Activated CD4-positive, alpha-beta memory T cell treated with anti-CD3 and anti-CD28 coated beads for 36 hours (primary cell): ENCODE measurements around the gene SYCP3. TPM values are rescaled to one million over a fixed set of nuclear protein-coding genes. Genes with fewer than 3 reads are reported as not detected.

Experiments used
- CTCF ChIA-PET: fragments of 350-600 bp; sonication (Branson Sonifier 250); formaldehyde crosslinking; loops from one replicate; lab custom pipeline; 2021; ENCODE audit warnings: antibody characterized with exemption, inconsistent platforms; lab: Charles Lee
- POLR2A ChIA-PET: fragments of 350-600 bp; sonication (Branson Sonifier 250); formaldehyde crosslinking; loops from one replicate; lab custom pipeline; 2021; ENCODE audit warnings: antibody characterized with exemption; lab: Charles Lee
- DNase-seq: peaks from one replicate; pipeline ENCODE4 v3.0.0-alpha.2; 2020
- H3K27ac Mint-ChIP-seq: one replicate; pipeline ENCODE4 v1.8.0; 2021; ENCODE audit warnings: mixed read lengths
- H3K27me3 Mint-ChIP-seq: one replicate; pipeline ENCODE4 v1.8.0; 2021; ENCODE audit warnings: mixed read lengths
- H3K36me3 Mint-ChIP-seq: one replicate; pipeline ENCODE4 v1.8.0; 2021; ENCODE audit warnings: mixed read lengths
- H3K4me1 Mint-ChIP-seq: one replicate; pipeline ENCODE4 v1.8.0; 2021; ENCODE audit warnings: low read depth, mixed read lengths
- H3K4me3 Mint-ChIP-seq: one replicate; pipeline ENCODE4 v1.8.0; 2021; ENCODE audit warnings: mild to moderate bottlenecking, mixed read lengths
- H3K9me3 Mint-ChIP-seq: one replicate; pipeline ENCODE4 v1.8.0; 2021; ENCODE audit warnings: mixed read lengths
- intact Hi-C: fragments of 100-400 bp; cut with micrococcal nuclease; formaldehyde crosslinking; loops from one replicate; pipeline ENCODE4 v1.15.1; 2023
- total RNA-seq, 2 experiments: library from RNA; stranded (reverse); gene quantifications; one replicate each; pipeline ENCODE4 v1.2.3, GENCODE V29; 2021

SYCP3 gene
- total RNA-seq, 2 experiments from 2014 or later, result 0.07 TPM; not detected in 1

DNA sequence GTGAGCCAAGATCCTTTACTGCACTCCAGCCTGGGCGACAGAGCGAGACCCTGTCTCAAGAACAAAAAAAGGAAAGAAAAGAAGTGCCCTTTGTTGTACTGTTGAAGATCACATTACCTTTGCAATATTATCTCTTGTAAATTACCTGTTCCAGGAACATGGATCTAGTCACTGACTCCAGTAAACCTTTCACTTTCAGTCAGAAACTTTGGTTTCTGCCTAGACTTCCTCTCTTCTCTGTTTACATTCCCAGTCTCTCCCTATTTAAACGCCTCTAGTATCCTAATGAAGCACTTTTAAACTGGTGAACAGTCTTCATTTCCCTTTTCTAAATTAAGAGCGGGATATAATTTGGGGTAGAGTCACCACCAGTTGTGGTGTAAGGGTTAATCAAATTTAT is 29.0 kb downstream of the SYCP3 start:
- intact Hi-C loops, result no loop called here
- DNase-seq, result no peak
- ChIA-PET POLR2A (no interaction called here), CTCF (no interaction called here)
- peaks cover 24% of the 10 kb centered on the region for H3K4me1 Mint-ChIP-seq
- no peak overlapping the region for H3K27ac Mint-ChIP-seq
- H3K36me3 Mint-ChIP-seq, result no peaks in the 10 kb centered on the region
- no peak overlapping the region for H3K4me3 Mint-ChIP-seq
- no peaks in the 10 kb centered on the region for H3K27me3 Mint-ChIP-seq
- H3K9me3 Mint-ChIP-seq, result no peaks in the 10 kb centered on the region

DNA sequence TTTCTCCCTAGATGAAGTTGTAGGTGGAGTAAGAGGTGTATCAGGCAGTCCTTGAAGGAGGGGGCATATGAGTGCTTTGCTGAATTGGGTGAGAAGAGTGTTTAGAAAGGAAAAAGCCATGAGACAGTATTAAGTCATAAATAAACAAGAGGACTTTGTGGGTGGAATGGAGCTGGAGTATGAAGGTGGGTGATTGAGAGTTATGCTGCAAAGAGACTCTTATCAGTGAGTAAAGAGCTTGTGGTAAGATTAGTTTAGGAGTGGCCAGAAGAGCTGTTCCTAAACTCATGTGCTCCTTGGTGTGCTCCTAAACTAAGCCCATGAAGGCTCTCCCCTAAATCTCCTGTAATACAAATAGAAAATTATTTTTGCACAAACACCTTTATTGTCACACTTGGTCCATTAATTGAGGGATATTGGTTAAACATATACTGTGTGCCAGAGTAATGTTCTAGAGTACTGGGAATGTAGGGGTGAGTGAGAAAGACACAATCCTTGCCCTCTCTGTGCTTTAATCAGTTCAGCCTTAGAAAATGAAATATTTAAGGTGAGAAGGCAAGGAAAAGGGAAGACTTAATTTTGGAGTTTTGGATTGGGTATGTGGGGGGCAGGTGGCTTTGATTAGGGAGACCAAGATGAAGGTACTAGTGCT is 32.0 kb downstream of the SYCP3 start:
- Mint-ChIP-seq H3K4me3 (no peak overlapping the region), H3K9me3 (no peaks in the 10 kb centered on the region), H3K27me3 (no peaks in the 10 kb centered on the region), H3K4me1 (peaks cover 24% of the 10 kb centered on the region), H3K36me3 (no peaks in the 10 kb centered on the region), H3K27ac (no peak overlapping the region)
- ChIA-PET POLR2A (interaction anchor here (0.6 kb wide), 1 partner anchor 78 kb away, joined by 4 read pairs; no protein-coding TSS in a partner anchor), CTCF (interaction anchor here (1.2 to 1.4 kb wide), 2 partner anchors 124 to 133 kb away, joined by 3 read pairs; partner anchors contain the start of gene GNPTAB)
- intact Hi-C loops, result no loop called here
- no peak for DNase-seq

DNA sequence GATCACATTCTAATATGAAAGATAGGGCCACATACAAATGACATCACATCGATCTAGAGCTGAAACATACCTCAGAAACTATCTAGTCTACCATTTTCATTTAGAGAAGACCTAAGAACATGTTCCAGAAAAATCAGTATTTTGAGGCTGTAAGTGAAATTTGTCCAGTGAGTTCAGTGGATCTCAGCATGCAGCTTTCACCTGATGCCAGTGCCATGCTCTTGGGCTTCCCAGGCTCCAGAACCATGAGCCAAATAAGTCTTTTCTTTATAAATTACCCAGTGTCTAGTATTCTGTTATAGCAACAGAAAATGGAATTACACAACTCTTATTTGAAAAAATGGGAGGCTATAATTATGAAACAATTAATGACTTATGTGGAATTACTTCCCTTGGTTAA is 32.9 kb downstream of the SYCP3 start:
- CTCF ChIA-PET, result interaction anchor here (1.3 to 1.4 kb wide), 2 partner anchors 53 to 134 kb away, joined by 3 to 4 read pairs; no protein-coding TSS in a partner anchor
- Mint-ChIP-seq H3K4me3 (no peak overlapping the region), H3K27ac (no peak overlapping the region), H3K9me3 (no peaks in the 10 kb centered on the region), H3K4me1 (peaks cover 24% of the 10 kb centered on the region), H3K36me3 (no peaks in the 10 kb centered on the region), H3K27me3 (no peaks in the 10 kb centered on the region)
- POLR2A ChIA-PET, result no interaction called here
- no peak for DNase-seq
- intact Hi-C loops, result no loop called here

DNA sequence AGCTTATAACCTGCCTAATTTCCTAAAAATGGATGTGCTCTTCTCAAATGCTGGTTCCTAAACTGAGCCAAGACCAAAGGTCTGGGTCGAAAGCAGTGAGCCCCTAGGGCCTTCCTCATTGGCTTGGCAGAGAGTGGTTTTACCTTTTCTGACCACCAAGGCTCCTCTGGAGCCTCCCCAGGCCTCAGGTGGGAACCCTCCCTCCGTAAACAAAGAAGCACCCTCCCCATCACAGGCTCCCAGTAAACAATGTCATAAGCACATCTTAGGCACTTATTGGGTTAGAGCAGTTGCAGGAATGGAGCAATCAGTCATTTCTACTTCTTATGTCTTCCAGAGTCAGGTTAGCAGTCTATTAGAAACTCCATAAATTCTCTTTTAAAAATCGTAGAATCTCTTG is 35.8 kb downstream of the SYCP3 start:
- no peak for DNase-seq
- Mint-ChIP-seq H3K9me3 (no peaks in the 10 kb centered on the region), H3K27me3 (no peaks in the 10 kb centered on the region), H3K27ac (no peak overlapping the region), H3K4me1 (peaks cover 30% of the 10 kb centered on the region), H3K4me3 (no peak overlapping the region), H3K36me3 (no peaks in the 10 kb centered on the region)
- intact Hi-C loops, result no loop called here
- ChIA-PET POLR2A (no interaction called here), CTCF (no interaction called here)

DNA sequence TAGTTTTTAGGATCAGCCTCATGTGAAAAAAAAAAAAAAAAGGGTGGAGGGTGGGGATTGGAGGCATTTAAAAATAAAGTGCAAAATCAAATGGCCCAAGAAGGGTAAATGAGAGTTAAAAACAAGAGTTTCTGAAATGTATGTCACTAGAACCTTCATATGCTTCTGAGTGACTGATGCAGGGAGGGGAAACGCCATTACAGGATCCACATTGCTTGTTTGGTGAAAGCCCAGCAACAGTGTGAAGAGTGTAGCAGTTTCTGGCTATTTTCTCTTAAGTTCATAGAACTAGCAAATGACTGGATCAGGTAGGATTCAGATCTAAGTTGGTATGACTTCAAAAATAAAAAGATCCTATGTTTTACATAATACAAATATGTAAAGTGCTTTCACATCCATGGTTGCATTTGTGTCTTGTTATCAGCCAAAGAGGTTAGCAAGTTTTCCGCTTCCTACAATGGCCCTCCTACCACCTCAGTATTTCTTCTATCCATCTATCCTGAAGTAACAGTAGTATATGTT is 38.9 kb downstream of the SYCP3 start:
- H3K4me1 Mint-ChIP-seq, result peaks cover 36% of the 10 kb centered on the region
- H3K27me3 Mint-ChIP-seq, result no peaks in the 10 kb centered on the region
- H3K4me3 Mint-ChIP-seq, result no peak overlapping the region
- intact Hi-C loops, result no loop called here
- CTCF ChIA-PET, result no interaction called here
- no peaks in the 10 kb centered on the region for H3K9me3 Mint-ChIP-seq
- POLR2A ChIA-PET, result no interaction called here
- DNase-seq, result no peak
- no peak overlapping the region for H3K27ac Mint-ChIP-seq
- peaks cover 3% of the 10 kb centered on the region for H3K36me3 Mint-ChIP-seq

DNA sequence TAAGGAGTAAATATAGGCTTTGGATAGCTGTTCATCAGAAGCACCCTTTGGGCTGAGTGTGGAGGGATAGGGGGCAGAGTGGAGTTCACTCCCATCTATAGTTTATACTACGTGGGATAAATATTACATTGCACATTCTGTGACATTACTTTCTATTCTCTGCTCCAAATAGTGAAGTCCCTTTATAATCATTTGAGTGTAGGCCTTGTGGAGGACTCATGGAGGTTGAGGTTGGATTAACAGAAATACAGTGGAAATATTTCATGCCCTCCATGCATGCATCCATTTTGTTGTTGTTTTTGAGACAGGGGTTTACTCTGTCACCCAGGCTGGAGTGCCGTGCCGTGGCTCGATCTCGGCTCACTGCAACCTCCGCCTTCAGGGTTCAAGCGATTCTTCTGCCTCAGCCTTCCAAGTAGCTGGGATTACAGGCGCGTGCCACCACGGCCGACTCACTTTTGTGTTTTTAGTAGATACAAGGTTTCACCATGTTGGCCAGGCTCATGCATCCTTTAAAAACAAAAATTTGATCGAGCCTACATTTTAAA is 40.4 kb downstream of the SYCP3 start:
- Mint-ChIP-seq H3K27me3 (no peaks in the 10 kb centered on the region), H3K27ac (peak overlapping the region; percentile 61), H3K4me1 (peaks cover 39% of the 10 kb centered on the region), H3K4me3 (peak overlapping the region; percentile 87), H3K9me3 (no peaks in the 10 kb centered on the region), H3K36me3 (peaks cover 3% of the 10 kb centered on the region)
- DNase-seq, result peak; percentile 55
- ChIA-PET CTCF (interaction anchor here (2.5 kb wide), 1 partner anchor 132 kb away, joined by 8 read pairs; the partner anchor contains the start of gene GNPTAB), POLR2A (interaction anchor here (0.6 kb wide), 1 partner anchor 73 kb away, joined by 3 read pairs; no protein-coding TSS in a partner anchor)
- intact Hi-C loops, result loop anchor here (1.0 to 5.0 kb wide), 4 partner anchors 29 to 423 kb away; partner anchors contain the start of genes NUP37, PARPBP and WASHC3

DNA sequence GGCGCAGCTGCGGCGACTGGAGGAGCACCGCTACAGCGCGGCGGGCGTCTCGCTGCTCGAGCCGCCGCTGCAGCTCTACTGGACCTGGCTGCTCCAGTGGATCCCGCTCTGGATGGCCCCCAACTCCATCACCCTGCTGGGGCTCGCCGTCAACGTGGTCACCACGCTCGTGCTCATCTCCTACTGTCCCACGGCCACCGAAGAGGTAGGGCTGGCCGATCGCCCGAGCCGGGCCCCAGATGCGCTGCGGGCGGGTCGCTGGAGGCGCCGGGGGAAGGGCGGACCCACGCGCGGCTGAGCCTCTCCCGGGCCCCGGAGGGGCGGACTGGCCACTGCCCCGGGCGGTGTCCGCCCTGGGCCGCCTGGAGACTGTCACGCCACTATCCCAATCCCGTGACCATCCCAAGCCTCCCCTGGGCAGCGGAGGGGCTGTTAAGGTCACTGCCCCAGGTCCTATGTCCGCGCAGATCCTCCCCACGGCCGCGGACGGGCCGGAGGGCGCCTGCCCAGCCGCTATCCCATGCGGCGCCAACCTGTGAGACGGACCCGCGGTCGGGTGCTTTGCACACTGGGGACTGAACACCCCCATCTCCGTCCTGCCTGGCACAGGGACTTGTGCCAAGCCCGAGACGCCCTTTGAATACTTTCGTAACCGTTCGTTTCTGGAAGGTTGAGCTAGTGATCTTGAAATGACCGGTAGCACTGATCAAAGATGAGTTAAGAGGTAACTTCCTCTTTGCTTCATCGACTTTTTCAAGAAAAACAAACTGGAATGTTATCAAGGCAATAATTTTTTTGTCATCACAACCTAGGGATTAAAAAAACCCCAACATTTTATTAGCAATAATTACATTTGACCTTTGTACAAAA is 41.1 kb downstream of the SYCP3 start:
- Mint-ChIP-seq H3K4me3 (peak overlapping the region; percentile 87), H3K36me3 (peaks cover 3% of the 10 kb centered on the region), H3K27me3 (no peaks in the 10 kb centered on the region), H3K27ac (peak overlapping the region; percentile 61), H3K4me1 (peaks cover 39% of the 10 kb centered on the region), H3K9me3 (no peaks in the 10 kb centered on the region)
- ChIA-PET POLR2A (no interaction called here), CTCF (interaction anchor here (2.5 kb wide), 1 partner anchor 132 kb away, joined by 8 read pairs; the partner anchor contains the start of gene GNPTAB)
- peak; percentile 34 for DNase-seq
- intact Hi-C loops, result loop anchor here (1.0 to 5.0 kb wide), 5 partner anchors 28 to 424 kb away; partner anchors contain the start of genes GNPTAB, NUP37, PARPBP and WASHC3

DNA sequence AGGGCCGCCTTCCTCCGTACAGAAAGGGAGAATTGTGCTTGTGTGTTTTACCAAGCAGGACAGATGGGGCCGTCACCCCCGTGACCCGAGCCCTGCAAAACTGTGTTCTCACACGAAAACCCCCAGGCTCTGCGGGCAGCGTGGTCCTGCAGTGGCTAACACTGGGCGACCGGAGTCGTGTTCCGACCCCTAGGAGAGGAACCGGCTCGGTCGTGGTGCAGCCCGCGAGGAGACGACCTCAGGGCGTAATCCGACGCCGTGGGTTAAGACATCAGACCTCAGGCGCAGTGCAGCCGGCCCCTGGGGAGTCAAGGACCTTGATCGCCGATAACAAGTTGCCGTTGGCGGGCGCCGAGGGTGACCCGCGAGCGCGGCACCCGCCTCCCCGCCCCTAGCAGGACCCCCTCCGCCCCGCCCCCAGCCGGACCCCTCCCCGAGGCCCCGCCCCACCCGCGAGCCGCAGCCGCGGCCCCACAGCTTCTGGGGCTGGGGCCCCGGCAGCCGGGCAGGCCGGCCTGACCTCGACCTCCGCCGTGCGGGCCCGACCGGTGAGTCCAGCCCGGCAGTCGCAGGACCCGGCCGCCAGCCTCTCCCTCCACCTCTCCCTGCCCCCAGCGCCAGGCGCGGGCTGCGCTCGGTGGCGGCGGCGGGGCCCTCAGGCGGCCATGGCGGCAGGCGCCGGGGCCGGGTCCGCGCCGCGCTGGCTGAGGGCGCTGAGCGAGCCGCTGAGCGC is 41.9 kb downstream of the SYCP3 start, which contains the start of gene CHPT1:
Gene CHPT1, plus strand, starts transcription at position 444 of the 733 bp plus-strand sequence. Its CDS starts 222 bp downstream, at position 666.
- peaks cover 39% of the 10 kb centered on the region for H3K4me1 Mint-ChIP-seq
- DNase-seq, result peak; percentile 74
- H3K27ac Mint-ChIP-seq, result peak within 1 kb of the TSS; percentile 61
- ChIA-PET POLR2A (no interaction called here), CTCF (interaction anchor here (0.6 to 2.5 kb wide), 2 partner anchors 133 to 140 kb away, joined by 4 to 8 read pairs; partner anchors contain the start of gene GNPTAB)
- peaks cover 3% of the 10 kb centered on the region for H3K36me3 Mint-ChIP-seq
- peak within 1 kb of the TSS; percentile 88 for H3K4me3 Mint-ChIP-seq
- intact Hi-C loops, result loop anchor here (2.0 to 5.0 kb wide), 3 partner anchors 133 to 425 kb away; partner anchors contain the start of genes GNPTAB, NUP37, PARPBP and WASHC3
- H3K27me3 Mint-ChIP-seq, result no peaks in the 10 kb centered on the region
- H3K9me3 Mint-ChIP-seq, result no peaks in the 10 kb centered on the region

DNA sequence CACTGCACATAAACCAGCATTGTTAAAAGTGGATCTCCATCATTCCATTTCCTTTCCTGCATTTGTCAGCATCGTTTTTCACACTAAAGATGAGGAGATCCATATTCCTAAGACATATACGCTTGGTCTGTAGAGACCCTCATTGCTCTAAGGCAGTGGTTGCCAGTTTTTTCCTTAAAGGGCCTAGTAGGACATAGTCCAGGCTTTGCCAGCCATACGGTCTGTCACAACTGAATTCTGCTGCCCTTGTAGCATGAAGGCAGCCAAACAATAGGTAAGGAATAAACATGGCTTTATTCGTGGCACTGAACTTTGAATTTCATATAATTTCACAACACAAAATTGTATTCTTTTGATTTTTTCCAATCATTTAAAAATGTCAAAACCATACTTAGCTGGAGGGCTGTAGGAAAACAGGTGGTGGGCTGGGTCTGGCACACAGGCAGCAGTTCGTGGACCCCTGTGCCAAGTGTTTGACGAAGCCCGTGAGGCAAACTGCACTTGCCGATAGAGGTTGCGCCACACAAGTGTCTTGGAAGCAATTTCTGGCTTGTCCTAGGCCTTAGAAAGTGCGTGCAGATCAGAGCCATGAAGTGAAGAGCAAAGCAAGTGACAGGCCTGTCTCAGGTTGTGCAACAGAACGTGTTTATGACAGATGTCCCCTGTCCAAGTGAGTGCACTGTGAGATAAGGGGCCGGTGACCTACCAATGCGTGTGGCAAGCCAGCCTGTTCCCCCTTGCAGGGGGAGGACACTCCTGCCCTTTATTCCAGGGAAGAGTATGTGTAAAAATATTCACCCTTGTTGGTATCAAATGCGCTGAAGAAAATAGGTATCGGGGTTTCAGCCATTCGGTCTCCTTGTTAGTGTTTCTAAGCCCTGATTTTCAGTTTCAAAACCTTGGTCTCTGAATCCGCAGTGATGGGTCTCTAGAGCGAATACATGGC is 42.7 kb downstream of the SYCP3 start:
- peak; percentile 17 for DNase-seq
- intact Hi-C loops, result loop anchor here (2.0 to 5.0 kb wide), 3 partner anchors 134 to 426 kb away; partner anchors contain the start of genes GNPTAB, NUP37, PARPBP and WASHC3
- H3K4me3 Mint-ChIP-seq, result peak overlapping the region; percentile 88
- POLR2A ChIA-PET, result no interaction called here
- CTCF ChIA-PET, result interaction anchor here (0.6 kb wide), 1 partner anchor 141 kb away, joined by 4 read pairs; no protein-coding TSS in a partner anchor
- H3K27me3 Mint-ChIP-seq, result no peaks in the 10 kb centered on the region
- H3K36me3 Mint-ChIP-seq, result peaks cover 3% of the 10 kb centered on the region
- H3K4me1 Mint-ChIP-seq, result peaks cover 39% of the 10 kb centered on the region
- H3K9me3 Mint-ChIP-seq, result no peaks in the 10 kb centered on the region
- H3K27ac Mint-ChIP-seq, result peak overlapping the region; percentile 35

DNA sequence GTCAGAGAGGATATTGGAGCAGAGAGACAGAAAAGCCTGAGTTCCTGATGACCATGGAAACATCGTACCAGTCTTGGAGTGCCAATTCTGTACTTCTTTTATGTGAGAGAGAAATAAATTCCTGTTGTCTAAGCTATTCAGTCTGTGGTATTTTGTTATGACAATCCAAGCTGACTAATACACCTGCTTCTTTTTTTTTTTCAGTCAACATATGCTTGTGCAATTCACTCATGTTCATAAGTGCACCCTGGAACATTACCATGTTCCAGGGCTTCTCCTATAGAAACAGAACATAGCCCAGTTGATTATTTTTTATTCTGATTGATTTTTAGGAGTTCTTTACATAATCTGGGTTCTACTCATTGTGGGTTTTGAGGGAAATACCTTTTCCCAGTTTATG is 43.6 kb downstream of the SYCP3 start:
- H3K36me3 Mint-ChIP-seq, result peaks cover 3% of the 10 kb centered on the region
- CTCF ChIA-PET, result no interaction called here
- no peaks in the 10 kb centered on the region for H3K27me3 Mint-ChIP-seq
- H3K27ac Mint-ChIP-seq, result no peak overlapping the region
- no peaks in the 10 kb centered on the region for H3K9me3 Mint-ChIP-seq
- no peak for DNase-seq
- H3K4me1 Mint-ChIP-seq, result peaks cover 34% of the 10 kb centered on the region
- H3K4me3 Mint-ChIP-seq, result no peak overlapping the region
- intact Hi-C loops, result loop anchor here (2.0 to 5.0 kb wide), 3 partner anchors 135 to 427 kb away; partner anchors contain the start of genes GNPTAB, NUP37, PARPBP and WASHC3
- POLR2A ChIA-PET, result no interaction called here
